T-helper 22 cell (primary cell): ENCODE results near the gene ZNF385C.

Source experiments
- DNase-seq: peaks from one replicate; pipeline ENCODE4 v3.0.0-alpha.2; 2020; ENCODE audit warnings: low read depth

The ZNF385C gene

DNA sequence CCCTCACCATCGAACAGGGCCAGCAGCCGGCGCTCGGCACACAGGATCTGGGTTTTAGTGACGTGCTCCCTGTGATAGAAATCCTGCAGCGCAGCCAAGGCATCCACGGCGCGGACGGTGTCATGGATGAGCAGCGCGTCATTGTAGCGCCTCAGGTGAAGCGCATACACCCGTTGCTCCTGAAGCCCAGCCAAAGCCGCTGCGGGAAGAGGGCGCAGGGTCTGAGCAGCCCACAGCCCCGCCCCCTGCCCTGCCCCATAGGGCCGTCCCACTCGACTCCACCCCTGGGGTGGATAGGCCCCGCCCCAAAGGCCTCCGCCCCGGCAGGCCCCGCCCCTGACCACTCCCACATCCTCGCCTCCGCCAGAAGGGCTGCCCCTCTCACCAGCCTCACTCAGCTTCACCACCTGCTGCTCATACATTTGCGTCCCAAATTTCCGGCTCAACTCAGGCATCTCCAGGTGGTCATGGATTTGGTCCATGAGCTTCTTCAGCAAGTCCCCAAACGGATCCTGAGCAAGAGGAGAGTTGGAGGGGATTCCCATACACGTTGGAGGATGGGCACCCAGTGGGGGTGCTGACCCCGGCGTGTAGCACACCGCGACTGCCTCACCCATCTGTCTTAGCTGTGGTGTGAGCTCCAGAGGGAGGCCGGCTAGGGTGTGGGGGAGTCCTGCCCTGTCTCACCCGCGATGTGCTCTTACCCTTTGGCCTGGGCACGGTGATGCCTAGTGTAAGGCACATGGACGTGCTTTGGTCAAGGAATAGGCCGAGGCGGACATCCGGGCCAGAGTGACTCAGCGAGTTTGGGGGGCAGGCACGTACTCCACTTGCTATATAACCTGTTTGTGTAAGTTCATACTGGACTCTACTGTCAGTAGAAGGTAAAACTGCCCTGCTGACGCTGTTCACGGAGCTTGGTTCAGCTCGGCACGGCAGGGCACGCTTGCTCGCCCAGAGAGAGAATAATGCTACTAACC, 9.6 kb upstream of the ZNF385C start:
- peak; percentile 77 for DNase-seq

DNA sequence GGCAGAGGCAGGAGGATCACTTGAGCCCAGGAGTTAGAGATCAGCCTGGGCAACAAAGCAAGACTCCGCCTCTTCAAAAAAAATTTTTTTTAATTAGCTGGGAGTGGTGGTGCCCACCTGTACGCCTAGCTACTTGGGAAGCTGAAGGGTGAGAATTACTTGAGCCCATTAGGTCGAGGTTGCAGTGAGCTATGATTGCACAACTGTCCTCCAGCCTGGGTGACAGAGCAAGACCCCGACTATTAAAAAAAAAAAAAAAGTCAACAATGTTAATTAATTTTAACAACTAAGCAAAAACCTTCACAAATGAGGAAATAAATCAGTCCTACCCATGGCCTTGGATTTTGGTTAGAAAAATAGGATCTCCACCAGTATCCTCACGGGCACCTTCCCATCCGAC, 8.9 kb upstream of the ZNF385C start:
- no peak for DNase-seq

DNA sequence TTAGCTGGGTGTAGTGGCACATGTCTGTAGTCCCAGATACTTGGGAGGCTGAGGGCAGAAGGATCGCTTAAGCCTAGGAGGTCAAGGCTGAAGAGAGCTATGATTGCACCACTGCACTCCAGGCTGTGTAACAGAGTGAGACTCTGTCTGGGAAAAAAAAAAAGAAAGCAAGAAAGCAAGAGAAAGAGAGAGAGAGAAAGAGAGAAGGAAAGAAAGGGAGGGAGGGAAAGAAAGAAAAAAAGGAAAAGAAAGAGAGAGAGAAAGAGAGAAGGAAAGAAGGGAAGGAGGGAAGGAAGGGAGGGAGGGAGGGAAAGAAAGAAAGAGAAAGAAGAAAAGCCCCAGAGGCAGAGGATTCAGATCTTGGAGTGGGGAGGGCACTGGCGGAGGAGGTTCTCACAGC, 7.7 kb upstream of the ZNF385C start:
- no peak for DNase-seq

DNA sequence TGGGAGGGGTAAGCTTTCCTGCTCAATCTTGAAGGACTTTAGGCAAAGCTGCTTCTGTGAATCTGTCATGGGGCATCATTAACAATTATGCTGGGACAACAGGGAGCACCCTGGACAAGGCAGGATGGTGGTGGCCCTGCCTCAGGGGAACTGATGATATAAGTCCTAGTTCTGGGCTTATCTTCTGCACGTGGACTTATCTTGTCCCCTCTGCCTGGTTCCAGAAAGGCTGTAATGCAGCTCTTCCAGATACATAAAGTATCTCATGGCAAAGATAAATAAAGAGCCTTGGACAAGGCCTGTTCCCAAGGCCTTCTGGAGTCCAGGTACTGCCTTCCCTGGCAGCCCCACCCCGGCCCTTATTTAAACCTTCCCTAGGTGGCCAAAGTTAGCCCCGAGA, 6.0 kb upstream of the ZNF385C start:
- no peak for DNase-seq

DNA sequence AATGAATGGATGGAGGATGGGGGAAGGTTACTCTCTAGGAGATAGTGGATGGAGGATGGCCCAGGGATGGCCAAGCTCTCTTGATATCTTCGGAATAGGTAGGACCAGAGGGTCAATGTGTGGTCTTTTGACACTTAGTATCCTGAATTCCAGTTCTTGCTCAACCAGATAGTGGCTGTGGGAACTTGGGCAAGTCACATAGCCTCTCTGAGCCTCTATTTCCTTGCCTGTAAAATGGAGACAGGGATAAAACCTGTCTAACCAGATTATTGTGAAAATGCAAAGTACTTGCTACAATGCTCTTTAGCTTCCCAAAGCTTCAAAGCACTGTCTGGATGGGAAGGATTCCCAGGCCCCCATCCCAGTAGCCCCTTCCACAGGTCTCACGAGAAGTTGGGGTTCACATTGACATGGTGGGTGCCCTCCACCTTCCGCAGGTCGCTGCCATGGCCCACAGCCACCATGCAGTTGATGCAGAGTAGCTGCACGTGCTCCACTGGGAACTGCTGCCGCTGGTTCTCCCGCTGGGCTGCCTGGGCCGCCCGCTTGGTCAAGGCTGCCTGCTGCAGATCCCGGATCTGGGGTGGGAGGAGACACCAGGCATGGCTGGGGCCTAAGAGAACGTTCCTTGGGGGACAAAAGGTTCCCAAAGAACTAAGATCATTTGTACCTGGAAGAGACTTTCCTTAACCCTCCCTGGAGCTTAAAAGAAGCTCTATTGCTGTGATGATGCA, 5.1 kb upstream of the ZNF385C start:
- DNase-seq, result no peak

DNA sequence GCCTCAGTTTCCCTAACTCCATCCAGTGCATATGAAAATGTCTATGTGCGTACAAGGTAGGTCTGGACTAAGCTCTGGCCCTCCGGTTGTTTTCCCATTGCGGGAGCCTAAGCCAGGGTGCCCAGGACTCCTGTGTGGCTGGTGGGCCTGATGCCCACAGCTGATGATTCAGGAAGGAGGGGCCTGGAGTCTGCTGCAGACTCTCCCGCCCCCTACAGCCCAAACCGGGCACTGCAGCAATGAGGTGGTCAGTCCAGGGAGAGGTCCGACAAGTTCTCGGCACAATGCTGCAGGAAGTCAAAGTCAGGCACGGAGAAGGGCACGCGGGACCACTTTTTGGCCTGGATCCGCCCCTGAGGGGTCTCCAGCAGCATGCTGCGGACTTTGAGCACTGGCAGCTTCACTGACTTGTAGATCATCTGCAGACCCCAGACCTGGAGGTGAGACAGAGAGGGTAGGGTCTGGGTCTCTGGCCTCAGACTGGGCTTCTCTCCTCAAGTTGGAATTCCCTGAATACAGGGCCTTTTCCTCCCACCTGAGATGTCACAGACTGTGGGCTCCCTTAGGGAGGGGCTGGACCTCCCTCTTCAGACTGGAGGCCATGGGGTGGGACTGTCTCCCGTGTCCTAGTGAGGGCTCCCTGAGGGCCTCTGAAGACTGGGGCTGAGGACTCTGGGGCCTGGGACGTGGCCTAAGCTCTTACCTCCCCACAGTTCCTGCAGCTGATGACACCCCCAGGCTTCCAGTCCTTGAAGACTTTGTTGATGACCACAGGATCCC, 3.4 kb upstream of the ZNF385C start:
- no peak for DNase-seq

DNA sequence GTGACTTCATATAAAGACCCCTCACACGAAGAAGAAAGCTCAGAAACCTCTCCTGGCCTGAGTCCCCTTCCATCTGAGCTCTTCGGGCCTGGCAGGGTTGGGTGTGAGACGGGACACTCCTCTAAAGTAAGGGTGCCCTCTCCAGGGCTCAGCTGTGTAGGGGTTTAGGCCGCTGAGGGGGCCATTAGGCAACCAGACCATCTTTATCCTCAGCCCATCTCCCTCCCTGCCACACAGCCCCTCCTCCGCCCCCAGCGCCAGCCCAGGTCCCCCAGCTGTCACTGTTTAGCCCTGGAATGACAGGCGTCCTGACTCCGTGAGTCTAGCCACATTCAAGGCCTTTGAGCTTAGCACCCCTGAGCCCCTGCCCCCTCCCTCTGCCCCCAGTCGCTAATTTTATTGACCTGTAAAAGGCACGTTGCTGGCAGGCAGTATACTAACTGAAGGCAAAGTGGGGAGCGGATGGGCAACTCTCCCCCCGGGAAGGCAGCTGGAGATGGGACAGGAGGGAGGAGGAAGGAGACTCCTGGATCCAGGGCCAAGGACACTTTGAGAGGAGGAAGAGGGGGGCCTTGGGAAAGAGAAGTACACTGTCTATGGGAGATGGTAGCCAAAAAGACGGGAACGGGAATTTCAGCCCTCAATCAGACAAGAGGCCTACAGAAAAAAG, 592 bp upstream of the ZNF385C start:
- no peak for DNase-seq

DNA sequence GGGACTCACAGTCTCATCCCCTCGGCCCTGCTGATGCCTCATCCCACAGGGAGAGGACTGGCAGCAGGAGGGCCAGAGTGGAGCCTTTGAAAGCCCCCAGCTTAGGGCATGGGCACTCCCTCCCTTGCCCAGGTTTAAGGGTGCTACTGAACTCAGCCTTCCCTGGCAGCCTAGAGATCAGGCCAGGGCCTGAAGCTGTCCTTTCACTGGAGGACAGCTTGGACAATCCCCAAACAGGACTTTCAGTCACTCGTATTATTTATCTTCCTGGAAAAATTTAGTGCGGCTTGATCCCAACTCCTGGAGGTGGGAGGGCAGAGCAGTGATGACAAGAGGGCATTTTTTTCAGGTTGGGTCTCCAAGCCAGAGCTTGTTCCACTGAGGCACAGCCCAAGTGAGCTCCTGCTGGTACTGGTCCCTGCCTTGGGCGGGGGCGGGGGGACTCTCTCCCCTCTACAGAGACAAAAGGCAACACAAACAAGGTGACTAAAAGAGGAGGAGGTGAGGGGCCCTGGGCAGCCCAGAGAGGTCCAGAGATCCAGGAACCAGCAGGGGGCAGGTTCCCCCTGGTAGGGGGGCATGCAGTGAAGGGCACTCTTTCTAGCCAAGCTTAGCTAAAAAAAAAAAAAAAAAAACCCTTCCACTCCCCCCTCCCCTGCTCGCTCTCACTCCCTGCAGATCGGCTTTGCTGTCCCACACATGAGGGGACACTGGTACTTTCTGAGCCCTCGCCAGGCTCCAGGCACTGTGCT, 1.7 kb downstream of the ZNF385C start:
- DNase-seq, result no peak

DNA sequence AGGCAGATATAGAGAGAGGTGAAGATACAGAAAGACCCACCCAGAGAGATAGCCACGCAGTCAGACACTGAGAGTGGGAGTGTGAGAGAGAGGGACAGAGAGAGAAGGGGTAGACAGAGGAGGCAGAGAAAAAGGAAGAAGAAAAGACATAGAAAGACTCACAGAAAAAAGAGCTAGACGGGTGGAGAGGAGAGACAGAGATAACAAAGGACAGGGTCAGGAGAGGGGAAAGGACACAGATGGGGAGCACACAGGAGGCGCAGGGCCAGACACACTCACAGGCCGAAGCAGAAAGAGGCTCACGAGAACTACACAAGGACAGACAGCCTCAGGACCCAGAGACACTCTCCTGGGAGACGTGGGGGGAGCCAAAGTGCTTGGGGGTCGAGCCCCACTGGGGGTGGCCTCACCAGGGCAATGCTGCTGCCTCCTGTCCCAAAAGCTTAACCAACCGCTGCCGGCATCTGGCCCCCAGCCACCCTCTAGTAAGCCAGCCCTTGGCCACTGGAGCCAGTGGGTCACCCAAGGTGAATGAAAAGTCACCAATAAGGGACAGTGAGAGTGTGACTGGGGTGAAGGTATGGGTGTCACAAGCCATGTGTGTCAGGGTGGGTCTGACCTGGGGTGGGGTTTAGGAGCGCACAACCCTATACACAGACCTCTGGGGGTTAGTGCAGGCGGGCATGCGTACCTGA, 3.8 kb downstream of the ZNF385C start:
- no peak for DNase-seq

DNA sequence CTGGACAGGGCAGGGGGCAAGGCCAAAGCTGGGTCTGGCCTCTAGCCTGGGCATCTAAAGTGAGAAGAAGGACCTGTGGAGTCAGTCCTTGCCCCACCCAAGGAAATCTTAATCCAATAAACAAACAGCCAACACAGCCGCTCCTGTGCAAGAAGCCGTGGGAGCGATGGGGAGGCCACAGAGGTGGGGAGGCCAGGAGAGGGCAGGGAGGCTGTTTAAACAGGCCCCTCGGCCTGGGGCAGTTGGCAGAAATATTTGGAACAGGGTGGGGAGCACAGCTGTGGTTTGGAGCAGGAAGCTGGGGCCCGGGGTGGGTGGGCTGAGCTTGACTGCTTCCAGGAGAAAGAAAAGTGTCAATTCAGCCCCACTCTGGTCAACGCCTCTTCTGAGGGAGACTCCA, 5.3 kb downstream of the ZNF385C start:
- no peak for DNase-seq

DNA sequence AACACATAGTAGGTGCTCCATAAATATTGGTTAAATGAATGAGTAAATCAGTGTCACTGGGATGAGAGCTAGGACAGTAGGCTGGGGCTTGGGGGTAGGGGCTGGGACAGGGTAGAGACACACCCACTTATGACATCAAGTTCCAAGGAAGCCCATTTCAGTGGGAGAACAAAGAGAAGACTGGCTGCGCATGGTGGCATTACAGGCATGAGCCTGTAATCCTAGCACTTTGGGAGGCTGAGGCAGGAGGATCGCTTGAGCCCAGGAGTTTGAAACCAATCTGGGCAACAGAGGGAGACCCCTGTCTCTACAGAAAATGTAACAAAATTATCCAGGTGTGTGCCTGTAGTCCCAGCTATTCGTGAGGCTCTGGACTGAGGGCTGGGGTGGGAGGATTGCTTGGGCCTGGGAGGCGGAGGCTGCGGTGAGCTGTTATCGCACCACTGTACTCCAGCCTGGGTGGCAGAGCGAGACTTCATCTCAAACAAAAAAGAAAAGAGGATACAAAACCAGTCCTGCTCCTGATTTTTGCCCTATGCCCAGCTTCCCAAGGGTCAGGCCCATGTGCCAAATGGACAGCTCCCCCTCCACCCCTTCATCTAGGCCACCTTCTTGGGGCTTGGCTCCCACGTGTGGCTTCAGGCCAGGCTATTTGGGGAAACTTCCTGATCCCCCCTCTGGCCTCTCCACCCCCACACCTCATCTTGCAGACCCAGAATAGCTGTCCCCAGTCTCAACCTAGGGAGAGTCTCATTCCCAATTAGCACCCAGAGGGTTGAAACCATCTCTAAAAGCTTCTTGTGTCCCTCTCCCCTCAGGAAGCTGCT, 7.1 kb downstream of the ZNF385C start:
- DNase-seq, result no peak

DNA sequence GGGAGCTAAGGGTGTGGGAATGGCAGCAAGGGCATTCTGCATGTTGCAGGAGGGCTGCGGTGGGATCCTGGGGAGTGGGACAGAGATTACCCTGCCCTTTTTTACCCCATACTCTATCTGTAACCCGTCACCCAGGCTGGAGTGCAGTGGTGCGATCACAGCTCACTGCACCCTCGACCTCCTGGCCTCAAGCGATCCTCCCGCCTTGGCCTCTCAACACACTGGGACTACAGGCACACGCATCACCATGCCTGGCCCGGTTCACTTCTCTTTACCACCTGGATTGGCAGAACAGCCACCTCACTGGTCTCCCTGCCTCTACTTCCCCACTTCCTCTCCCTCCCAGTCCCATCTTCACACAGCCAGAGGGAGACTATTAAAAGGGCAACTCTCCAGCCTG, 9.5 kb downstream of the ZNF385C start:
- no peak for DNase-seq

DNA sequence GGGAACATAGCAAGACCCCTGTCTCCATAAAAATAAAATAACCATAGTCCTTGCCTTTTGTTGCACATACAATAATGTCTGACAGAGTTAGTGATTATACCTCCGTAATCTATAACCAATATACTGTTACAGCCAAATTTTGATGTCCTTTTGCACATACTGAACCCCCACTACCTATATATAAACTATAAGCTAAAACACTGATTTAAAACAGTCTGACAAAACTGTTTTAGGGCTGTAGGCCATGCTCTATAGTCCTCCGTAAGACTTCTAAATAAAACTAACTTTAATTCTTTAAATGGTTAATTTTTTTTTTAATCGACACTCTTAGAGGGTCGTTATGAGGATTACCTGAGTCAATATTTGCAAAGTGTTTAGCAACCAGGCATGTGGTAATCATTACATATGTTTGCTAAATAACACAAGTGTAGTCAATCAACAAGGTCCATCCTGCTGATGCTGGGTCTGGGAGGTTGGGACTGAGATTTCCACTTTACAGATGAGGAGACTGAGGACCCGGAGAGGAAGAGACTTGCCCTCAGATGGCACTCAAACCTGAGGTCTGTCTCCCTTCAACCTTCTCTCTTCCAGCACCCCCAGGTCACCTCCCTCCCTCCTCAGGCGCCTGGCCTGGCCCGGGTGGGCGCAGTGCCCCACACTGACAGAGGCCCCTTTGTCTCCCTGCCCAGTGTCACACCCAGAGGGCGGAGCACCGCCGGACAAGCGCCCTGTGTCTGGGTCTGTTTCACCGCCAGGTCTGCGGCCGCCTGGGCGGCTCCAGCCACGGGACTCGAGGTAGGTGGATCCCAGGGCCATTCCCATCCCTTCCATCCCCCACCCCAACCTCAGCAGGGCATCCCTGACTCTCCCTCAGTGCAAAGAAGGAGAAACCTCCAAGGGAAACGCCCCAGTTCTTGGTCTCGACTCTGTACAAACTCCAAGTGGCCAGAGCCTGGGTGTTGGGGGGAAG, 10.3 kb downstream of the ZNF385C start:
- DNase-seq, result no peak

DNA sequence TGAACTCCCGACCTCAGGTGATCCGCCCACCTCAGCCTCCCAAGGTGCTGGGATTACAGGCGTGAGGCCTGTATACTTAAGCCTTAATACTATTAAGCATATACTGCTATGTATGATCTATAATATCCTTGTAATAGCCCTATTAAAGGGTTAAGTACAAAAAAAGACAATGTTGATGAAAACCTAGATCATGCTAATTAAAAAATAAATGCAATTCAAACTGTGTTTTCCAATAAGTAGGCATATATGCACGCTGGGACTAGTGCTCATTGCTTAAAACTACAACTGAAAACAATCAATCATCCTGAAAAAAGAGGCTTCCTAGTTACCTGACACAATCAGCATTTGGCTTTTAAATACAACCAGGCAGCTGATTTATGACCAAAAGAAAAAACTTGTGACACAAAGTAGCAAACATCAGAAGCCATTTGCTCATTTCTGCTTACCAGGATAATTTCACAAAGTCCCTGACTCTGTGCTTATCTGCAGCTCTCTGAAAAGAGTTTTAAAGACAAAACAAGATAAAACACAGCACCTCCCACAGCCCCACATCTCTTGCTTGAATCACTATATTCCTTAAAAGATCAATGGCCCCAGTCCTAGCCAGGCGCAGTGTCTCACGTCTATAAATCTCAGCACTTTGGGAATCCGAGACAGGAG, 11.1 kb downstream of the ZNF385C start:
- no peak for DNase-seq

DNA sequence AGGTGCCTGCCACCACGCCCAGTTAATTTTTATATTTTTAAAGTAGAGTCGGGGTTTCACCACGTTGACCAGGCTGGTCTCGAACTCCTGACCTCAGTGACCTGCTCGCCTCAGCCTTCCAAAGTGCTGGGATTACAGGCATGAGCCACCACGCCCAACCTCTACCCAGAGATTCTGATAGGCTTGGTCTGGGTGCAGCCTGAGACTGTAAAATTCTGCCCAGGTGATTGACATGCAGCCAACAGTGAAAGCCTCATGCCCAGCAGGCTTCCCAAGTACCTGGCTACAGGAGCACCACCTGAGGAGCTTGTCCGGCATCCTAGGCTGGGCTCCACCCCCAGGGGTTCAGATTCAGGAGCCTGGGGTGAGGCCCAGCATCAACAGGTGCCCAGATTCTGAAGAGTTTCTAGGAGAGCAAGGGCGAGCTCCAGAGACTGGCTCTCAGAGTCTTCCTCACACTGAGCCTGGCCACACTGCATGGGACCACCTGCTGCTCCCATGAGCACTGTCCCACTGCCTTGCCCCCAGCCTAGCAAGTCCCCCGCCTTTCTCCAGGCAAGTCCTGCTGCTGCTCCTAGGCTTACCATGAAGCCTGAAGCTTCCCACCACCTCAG, 16.6 kb downstream of the ZNF385C start:
- no peak for DNase-seq

DNA sequence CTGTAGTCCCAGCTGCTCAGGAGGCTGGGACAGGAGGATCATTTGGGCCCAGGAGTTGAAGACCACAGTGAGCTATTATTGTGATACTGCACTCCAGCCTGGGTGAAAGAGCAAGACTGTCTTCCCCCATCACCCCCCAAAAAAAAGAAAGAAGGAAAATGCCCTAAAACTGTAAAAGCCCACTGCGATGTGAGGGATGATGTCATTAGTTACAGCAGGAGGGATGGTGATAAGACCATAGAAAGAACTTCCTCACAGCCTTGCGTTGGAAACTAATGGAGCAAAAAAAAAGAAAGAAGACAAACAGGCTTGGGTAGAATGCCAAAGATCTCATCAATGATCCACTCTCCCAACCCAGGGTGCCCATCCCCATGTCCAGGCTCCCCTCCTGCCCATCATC, 18.7 kb downstream of the ZNF385C start:
- DNase-seq, result no peak

DNA sequence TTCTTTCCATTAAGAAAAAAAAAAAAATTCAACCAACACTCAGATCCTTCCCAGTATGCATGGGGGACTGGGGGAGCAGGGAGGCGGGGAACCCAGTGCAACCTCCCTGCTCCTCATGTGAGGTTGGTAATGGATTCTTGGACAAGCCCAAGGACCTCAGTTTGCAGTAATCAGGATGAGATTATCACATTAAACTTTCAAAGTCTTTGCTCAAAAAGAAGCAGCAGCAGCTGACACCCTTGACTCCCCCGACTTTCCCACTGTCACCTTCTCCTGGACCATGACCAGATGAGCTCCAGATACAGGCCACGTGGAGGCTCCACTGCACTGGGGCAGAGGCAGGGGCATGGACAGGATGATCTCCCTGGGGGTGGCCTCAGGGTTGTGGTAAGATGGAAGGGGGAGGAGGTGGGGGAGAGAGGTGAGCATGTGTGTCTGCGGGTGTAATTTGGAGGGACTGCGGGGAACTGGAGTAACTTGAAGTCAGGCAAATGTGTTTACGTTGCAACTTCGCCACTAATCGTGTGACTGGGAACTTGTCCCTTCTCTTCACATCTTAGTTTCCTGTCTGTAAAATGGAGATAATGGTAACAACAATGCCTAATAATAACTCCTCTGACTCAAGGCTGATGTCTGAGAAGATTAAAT, 19.8 kb downstream of the ZNF385C start:
- no peak for DNase-seq
